A549 (cell line): Measurements from ENCODE around the gene BCL11B. TPM values are rescaled to one million over a fixed set of nuclear protein-coding genes. Genes with fewer than 3 reads are reported as not detected.

Experiments used
- ATAC-seq, 2 experiments: fragments of 200-7000 bp in 1 of 2; fragments of >200 bp in 1 of 2; cut with Nextera tagmentation in 1 of 2; cut with Tn5 transposase in 1 of 2; 3 replicates each; pipeline versions ENCODE4 v1.8.0 to v1.9.1; 2018 to 2020; ENCODE audit warnings: mild to moderate bottlenecking in 1 of 2, moderate library complexity in 1 of 2
- CTCF ChIA-PET: fragments of 300-600 bp; sonication (Branson Sonifier 250); formaldehyde crosslinking; extraction: SDS; loops from one replicate; lab custom pipeline; 2021; ENCODE audit warnings: antibody characterized with exemption, inconsistent platforms; lab: Yijun Ruan, JAX
- POLR2A ChIA-PET: fragments of 350-600 bp; formaldehyde crosslinking; extraction: SDS; loops from one replicate; lab custom pipeline; 2021; ENCODE audit warnings: antibody characterized with exemption, inconsistent platforms; lab: Yijun Ruan, JAX
- DNase-seq, 2 experiments: peaks; one replicate each; pipeline versions ENCODE4 v3.0.0 to v3.0.0-alpha.2; 2011 to 2016; ENCODE audit warnings: low read depth in 1 of 2, low spot score in 1 of 2
- FAIRE-seq: peaks from 2 replicates; lab custom pipeline; 2011; peaks lifted over from hg19 to GRCh38; lab: Jason Lieb, UNC
- H3K27ac ChIP-seq, 2 experiments: fragments of >200 bp; sonication (Bioruptor Twin); formaldehyde crosslinking; 3 replicates each; pipeline ENCODE4 v1.5.1; 2016 to 2017
- H3K4me1 ChIP-seq: fragments of >200 bp; sonication (Bioruptor Twin); formaldehyde crosslinking; 3 replicates; pipeline ENCODE4 v1.6.1; 2016
- H3K4me2 ChIP-seq: fragments of >200 bp; sonication (Bioruptor Twin); formaldehyde crosslinking; 3 replicates; pipeline ENCODE4 v1.6.1; 2016
- H3K4me3 ChIP-seq: fragments of >200 bp; sonication (Bioruptor Twin); formaldehyde crosslinking; 3 replicates; pipeline ENCODE4 v1.5.1; 2016
- H3K9me3 ChIP-seq: fragments of >200 bp; sonication (Bioruptor Twin); formaldehyde crosslinking; 3 replicates; pipeline ENCODE4 v1.6.1; 2016
- BHLHE40 ChIP-seq: IDR thresholded peaks from 2 replicates; pipeline ENCODE4 v1.6.1; 2012; ENCODE audit warnings: low read depth, low read length, inconsistent platforms
- CBX2 ChIP-seq: fragments of 200-600 bp; sonication (generic); IDR thresholded peaks from 2 replicates; pipeline ENCODE4 v1.6.1; 2016; ENCODE audit warnings: low read depth, mild to moderate bottlenecking, borderline replicate concordance
- CBX8 ChIP-seq: fragments of 200-600 bp; sonication (generic); IDR thresholded peaks from 2 replicates; pipeline ENCODE4 v1.6.1; 2016
- CHD2 ChIP-seq: fragments of 150-350 bp; IDR thresholded peaks from 2 replicates; pipeline ENCODE4 v1.6.1; 2014; ENCODE audit warnings: low read length; ENCODE audit not compliant: partially characterized antibody
- EHMT2 ChIP-seq: fragments of 200-600 bp; sonication (generic); IDR thresholded peaks from 2 replicates; pipeline ENCODE4 v1.6.1; 2016; ENCODE audit warnings: antibody characterized with exemption, low read depth, mild to moderate bottlenecking, moderate library complexity
- EP300 ChIP-seq, 2 experiments: fragments of >200 bp; sonication (Bioruptor Twin); formaldehyde crosslinking; IDR thresholded peaks; 2 replicates in 1 of 2; 3 replicates in 1 of 2; pipeline ENCODE4 v1.6.1; 2016 to 2017
- FOSB ChIP-seq: fragments of 250-450 bp; sonication (Bioruptor Pico); IDR thresholded peaks from 2 replicates; pipeline ENCODE4 v1.5.0; 2020; ENCODE audit warnings: mild to moderate bottlenecking, moderate library complexity
- HDAC2 ChIP-seq: fragments of 200-600 bp; sonication (generic); IDR thresholded peaks from 2 replicates; pipeline ENCODE4 v1.6.1; 2016
- MAZ ChIP-seq: fragments of 150-350 bp; IDR thresholded peaks from 2 replicates; pipeline ENCODE4 v1.6.1; 2014; ENCODE audit warnings: antibody characterized with exemption, low read depth, low read length, borderline replicate concordance
- NFE2L2 ChIP-seq: fragments of 150-350 bp; conservative IDR thresholded peaks from 2 replicates; pipeline ENCODE4 v1.6.1; 2014; ENCODE audit warnings: low read length
- PHF8 ChIP-seq: fragments of 200-600 bp; sonication (generic); IDR thresholded peaks from 2 replicates; pipeline ENCODE4 v1.6.1; 2016; ENCODE audit warnings: low read depth, mild to moderate bottlenecking, antibody characterized with exemption, moderate library complexity, borderline replicate concordance
- RAD21 ChIP-seq, 2 experiments: fragments of >200 bp in 1 of 2; sonication (Bioruptor Twin) in 1 of 2; formaldehyde crosslinking in 1 of 2; IDR thresholded peaks in 1 of 2; conservative IDR thresholded peaks in 1 of 2; 2 replicates in 1 of 2; 3 replicates in 1 of 2; pipeline ENCODE4 v1.6.1; 2012 to 2018; ENCODE audit warnings: inconsistent platforms in 1 of 2
- RNF2 ChIP-seq: fragments of 200-600 bp; sonication (generic); IDR thresholded peaks from 2 replicates; pipeline ENCODE4 v1.6.1; 2016; ENCODE audit warnings: low read depth, mild to moderate bottlenecking, antibody characterized with exemption, moderate library complexity, borderline replicate concordance
- SMC3 ChIP-seq: fragments of >200 bp; sonication (Bioruptor Twin); formaldehyde crosslinking; IDR thresholded peaks from 3 replicates; pipeline ENCODE4 v1.6.1; 2018; ENCODE audit warnings: inconsistent platforms
- SREBF2 ChIP-seq: fragments of 450-650 bp; IDR thresholded peaks from 2 replicates; pipeline ENCODE4 v1.6.1; 2014; ENCODE audit warnings: mild to moderate bottlenecking, moderate library complexity
- TFCP2L1 ChIP-seq: fragments of 250-450 bp; sonication (Bioruptor Pico); IDR thresholded peaks from 2 replicates; pipeline ENCODE4 v1.5.0; 2021; ENCODE audit warnings: mild to moderate bottlenecking
- TP53 ChIP-seq: fragments of 250-450 bp; sonication (Bioruptor Pico); IDR thresholded peaks from 2 replicates; pipeline ENCODE4 v1.5.0; 2021; ENCODE audit warnings: mild to moderate bottlenecking, moderate library complexity
- ZC3H11A ChIP-seq: fragments of 450-650 bp; IDR thresholded peaks from 2 replicates; pipeline ENCODE4 v1.6.1; 2014; ENCODE audit warnings: antibody characterized with exemption, mild to moderate bottlenecking
- WGBS: methylation state at CpG from one replicate; pipeline ENCODE4 v1.1.6; 2017; ENCODE audit errors: missing lambda C conversion rate; 5-methylcytosine and 5-hydroxymethylcytosine counted together
- polyA plus RNA-seq, 4 experiments: library from polyadenylated mRNA; depleted of rRNA in 3 of 4; stranded (reverse); fragments of >200 nt; fragmentation: RNase III in 1 of 4; extraction: RNeasy Plus Mini Kit Qiagen cat#74134 plus additional on column Dnase treatment in 1 of 4; gene quantifications; 2 replicates in 3 of 4; 3 replicates in 1 of 4; pipeline ENCODE4 v1.2.3, GENCODE V29; 2011 to 2017
- TF ChIP-seq, protein P1 (sequence below): IDR thresholded peaks from 2 replicates; pipeline ENCODE4 v1.6.1; 2012
- TF ChIP-seq, protein P2 (sequence below): IDR thresholded peaks from 2 replicates; pipeline ENCODE4 v1.6.1; 2012; ENCODE audit warnings: low read depth, borderline replicate concordance
- TF ChIP-seq, protein P3 (sequence below): fragments of 200-600 bp; sonication (generic); IDR thresholded peaks from 2 replicates; pipeline ENCODE4 v1.6.1; 2016; ENCODE audit warnings: antibody characterized with exemption, mild to moderate bottlenecking, moderate library complexity
- TF ChIP-seq, protein P4 (sequence below): IDR thresholded peaks from 2 replicates; pipeline ENCODE4 v1.6.1; 2012

Gene BCL11B
- polyA plus RNA-seq, 2 of the 4 experiments (the other 2 are of a cell fraction) = 0.43 to 0.49 TPM

DNA sequence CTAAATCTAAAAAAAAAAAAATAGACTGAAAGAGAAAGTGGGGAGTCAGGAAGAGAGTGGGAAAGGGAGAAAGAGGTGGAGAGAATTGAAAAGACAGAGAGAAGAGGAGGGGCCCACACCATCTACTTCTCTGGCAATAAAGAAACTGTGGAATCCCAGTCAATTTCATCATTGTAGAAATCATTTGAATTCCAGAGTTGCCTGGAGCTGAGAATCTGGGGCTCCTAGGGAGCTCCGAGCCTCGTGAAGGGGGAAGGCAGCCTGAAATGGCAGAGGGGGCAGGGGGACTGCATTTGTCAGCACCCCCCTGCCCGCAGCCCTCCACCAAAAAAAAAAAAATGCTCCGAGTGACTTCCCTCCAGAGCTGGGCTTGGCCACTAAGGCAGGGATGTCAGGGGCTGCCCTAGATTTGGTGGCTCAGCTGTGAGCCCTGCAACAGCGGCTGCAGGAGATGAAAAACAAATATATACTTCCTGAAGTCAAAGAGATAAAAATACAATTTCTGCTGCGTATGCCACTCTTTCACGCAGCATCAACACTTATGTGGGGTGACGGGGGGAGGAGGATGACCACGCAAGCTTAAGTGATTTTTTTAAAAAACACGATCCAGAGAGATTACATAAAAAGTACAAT is 80.5 kb downstream of the BCL11B start:
- H3K4me3 ChIP-seq = no peak overlapping the region
- H3K27ac ChIP-seq = no peak overlapping the region
- 69% methylated on average over 10 of the region's 10 CpGs for WGBS
- POLR2A ChIA-PET = no interaction called here
- TF ChIP-seq EP300 (IDR thresholded peaks at IDR 0.05) = no peak
- no peak for TF ChIP-seq BHLHE40
- no peak for TF ChIP-seq CBX8
- no peak for TF ChIP-seq PHF8
- TF ChIP-seq MAZ = no peak
- no peak for TF ChIP-seq CBX2
- TF ChIP-seq FOSB = no peak
- no peak for TF ChIP-seq HDAC2
- TF ChIP-seq, protein P1, sequence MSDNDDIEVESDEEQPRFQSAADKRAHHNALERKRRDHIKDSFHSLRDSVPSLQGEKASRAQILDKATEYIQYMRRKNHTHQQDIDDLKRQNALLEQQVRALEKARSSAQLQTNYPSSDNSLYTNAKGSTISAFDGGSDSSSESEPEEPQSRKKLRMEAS = no peak
- no peak for TF ChIP-seq EHMT2
- TF ChIP-seq, protein P2, sequence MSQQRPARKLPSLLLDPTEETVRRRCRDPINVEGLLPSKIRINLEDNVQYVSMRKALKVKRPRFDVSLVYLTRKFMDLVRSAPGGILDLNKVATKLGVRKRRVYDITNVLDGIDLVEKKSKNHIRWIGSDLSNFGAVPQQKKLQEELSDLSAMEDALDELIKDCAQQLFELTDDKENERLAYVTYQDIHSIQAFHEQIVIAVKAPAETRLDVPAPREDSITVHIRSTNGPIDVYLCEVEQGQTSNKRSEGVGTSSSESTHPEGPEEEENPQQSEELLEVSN = no peak
- no peak for TF ChIP-seq SREBF2
- H3K9me3 ChIP-seq = no peaks in the 10 kb centered on the region
- no peak for FAIRE-seq
- H3K4me2 ChIP-seq = peak overlapping the region; percentile 39; the same call in 2 of the 3 replicates
- no peak for ATAC-seq
- H3K4me1 ChIP-seq = peaks cover 3% of the 10 kb centered on the region; the same call in 1 of the 3 replicates
- no peak for DNase-seq
- CTCF ChIA-PET = interaction anchor here (0.8 kb wide), 1 partner anchor 62 kb away, joined by 4 read pairs; no protein-coding TSS in a partner anchor

DNA sequence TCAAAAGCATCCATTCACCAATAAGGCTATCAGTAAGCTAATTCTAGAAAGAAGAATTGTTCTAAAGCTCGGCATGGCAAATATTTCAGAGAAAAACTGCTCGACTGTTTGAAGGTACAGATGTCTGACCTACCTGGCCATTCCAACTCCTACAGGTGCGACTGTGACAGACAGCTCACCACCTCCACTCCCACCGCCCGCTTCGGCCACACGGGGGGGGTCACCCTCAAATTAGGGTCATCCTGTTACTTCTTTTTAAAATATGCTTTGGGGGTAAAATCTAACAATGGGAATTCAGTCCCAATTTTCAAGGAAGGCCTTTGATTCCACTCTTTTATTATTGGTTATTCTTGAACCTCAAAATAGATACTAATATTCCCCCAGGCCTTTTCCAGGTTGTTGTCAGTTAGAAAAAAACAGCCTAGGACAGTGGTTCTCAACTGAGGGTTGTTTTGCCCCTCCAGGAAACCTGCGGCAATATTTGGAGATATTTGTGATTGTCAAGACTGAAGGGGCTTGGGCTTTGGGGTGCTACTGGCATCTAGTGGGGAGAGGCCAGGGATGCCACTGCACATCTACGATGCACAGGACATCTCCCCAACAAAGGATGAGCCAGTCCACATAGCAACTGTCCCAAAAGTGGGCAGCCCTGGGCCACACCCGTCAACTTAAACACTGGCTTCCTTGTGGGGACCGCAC is 81.2 kb downstream of the BCL11B start:
- POLR2A ChIA-PET = no interaction called here
- ATAC-seq = peak in 1 of 2 experiments; percentile 43; a peak in 1 of 6 replicates
- H3K4me2 ChIP-seq = no peak overlapping the region
- no peak for DNase-seq
- no peak for TF ChIP-seq RNF2
- peak in 1 of 2 experiments; percentile 32; a peak in 2 of 5 replicates for TF ChIP-seq RAD21 (conservative IDR thresholded peaks at IDR 0.05 in 1 of 2, IDR thresholded peaks at IDR 0.05 in 1 of 2)
- no peak for TF ChIP-seq CHD2
- TF ChIP-seq, protein P3, sequence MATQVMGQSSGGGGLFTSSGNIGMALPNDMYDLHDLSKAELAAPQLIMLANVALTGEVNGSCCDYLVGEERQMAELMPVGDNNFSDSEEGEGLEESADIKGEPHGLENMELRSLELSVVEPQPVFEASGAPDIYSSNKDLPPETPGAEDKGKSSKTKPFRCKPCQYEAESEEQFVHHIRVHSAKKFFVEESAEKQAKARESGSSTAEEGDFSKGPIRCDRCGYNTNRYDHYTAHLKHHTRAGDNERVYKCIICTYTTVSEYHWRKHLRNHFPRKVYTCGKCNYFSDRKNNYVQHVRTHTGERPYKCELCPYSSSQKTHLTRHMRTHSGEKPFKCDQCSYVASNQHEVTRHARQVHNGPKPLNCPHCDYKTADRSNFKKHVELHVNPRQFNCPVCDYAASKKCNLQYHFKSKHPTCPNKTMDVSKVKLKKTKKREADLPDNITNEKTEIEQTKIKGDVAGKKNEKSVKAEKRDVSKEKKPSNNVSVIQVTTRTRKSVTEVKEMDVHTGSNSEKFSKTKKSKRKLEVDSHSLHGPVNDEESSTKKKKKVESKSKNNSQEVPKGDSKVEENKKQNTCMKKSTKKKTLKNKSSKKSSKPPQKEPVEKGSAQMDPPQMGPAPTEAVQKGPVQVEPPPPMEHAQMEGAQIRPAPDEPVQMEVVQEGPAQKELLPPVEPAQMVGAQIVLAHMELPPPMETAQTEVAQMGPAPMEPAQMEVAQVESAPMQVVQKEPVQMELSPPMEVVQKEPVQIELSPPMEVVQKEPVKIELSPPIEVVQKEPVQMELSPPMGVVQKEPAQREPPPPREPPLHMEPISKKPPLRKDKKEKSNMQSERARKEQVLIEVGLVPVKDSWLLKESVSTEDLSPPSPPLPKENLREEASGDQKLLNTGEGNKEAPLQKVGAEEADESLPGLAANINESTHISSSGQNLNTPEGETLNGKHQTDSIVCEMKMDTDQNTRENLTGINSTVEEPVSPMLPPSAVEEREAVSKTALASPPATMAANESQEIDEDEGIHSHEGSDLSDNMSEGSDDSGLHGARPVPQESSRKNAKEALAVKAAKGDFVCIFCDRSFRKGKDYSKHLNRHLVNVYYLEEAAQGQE = no peak
- no peak for TF ChIP-seq TP53 (CRISPR knock-in tag)
- TF ChIP-seq, protein P4, sequence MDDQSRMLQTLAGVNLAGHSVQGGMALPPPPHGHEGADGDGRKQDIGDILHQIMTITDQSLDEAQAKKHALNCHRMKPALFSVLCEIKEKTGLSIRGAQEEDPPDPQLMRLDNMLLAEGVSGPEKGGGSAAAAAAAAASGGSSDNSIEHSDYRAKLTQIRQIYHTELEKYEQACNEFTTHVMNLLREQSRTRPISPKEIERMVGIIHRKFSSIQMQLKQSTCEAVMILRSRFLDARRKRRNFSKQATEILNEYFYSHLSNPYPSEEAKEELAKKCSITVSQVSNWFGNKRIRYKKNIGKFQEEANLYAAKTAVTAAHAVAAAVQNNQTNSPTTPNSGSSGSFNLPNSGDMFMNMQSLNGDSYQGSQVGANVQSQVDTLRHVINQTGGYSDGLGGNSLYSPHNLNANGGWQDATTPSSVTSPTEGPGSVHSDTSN = no peak
- no peak for TF ChIP-seq CBX2
- no peak for TF ChIP-seq NFE2L2
- no peak for TF ChIP-seq ZC3H11A
- 0 out of 3 replicates have a peak, but pooled peaks have one; percentile 26 for TF ChIP-seq SMC3
- no peak for TF ChIP-seq SREBF2
- TF ChIP-seq TFCP2L1 (CRISPR knock-in tag) = no peak
- TF ChIP-seq EHMT2 = no peak
- no peak for TF ChIP-seq MAZ
- peaks cover 3% of the 10 kb centered on the region; the same call in 1 of the 3 replicates for H3K4me1 ChIP-seq
- WGBS = 65% methylated on average over 11 of the region's 11 CpGs
- no peaks in the 10 kb centered on the region for H3K9me3 ChIP-seq
- no peak overlapping the region for H3K27ac ChIP-seq
- CTCF ChIA-PET = interaction anchor here (0.8 kb wide), 1 partner anchor 61 kb away, joined by 4 read pairs; no protein-coding TSS in a partner anchor
- H3K4me3 ChIP-seq = no peak overlapping the region
- no peak for FAIRE-seq
